ENCODE measurements around the gene MED15.
"Not testable (repeated sequence)": the region's sequence is repeated elsewhere in the genome, so short reads cannot be mapped to it uniquely, and the experiment has no call there.

MED15 gene

GRCh38 chr22:20587206-20587958, 80.0 kb downstream of the MED15 start:
- no peak for DNase-seq

- DNase-seq, result no peak
Measured at GRCh38 chr22:20588092-20588842, 80.9 kb downstream of the MED15 start.

GRCh38 chr22:20588843-20589581, 81.6 kb downstream of the MED15 start:
- no peak for DNase-seq

GRCh38 chr22:20589614-20590476, 82.4 kb downstream of the MED15 start:
- DNase-seq, result no peak

GRCh38 chr22:20590477-20591294, 83.3 kb downstream of the MED15 start:
- DNase-seq, result no peak

- DNase-seq, result no peak
Measured at GRCh38 chr22:20591295-20591645, 83.9 kb downstream of the MED15 start.

- no peak for DNase-seq
Measured at GRCh38 chr22:20591660-20592310, 84.4 kb downstream of the MED15 start.

GRCh38 chr22:20594038-20594437, 86.6 kb downstream of the MED15 start:
- DNase-seq, result not testable (repeated sequence)

- DNase-seq, result not testable (repeated sequence)
Measured at GRCh38 chr22:20594486-20594885, 87.1 kb downstream of the MED15 start.

GRCh38 chr22:20595461-20595860, 88.1 kb downstream of the MED15 start:
- DNase-seq, result no peak

GRCh38 chr22:20599117-20599516, 91.7 kb downstream of the MED15 start:
- no peak for DNase-seq

- DNase-seq, result no peak
Measured at GRCh38 chr22:20600137-20600673, 92.8 kb downstream of the MED15 start.

- DNase-seq, result no peak
Measured at GRCh38 chr22:20601308-20601707, 93.9 kb downstream of the MED15 start.

GRCh38 chr22:20602609-20603164, 95.3 kb downstream of the MED15 start:
- DNase-seq, result no peak

GRCh38 chr22:20604092-20604747, 96.8 kb downstream of the MED15 start:
- no peak for DNase-seq

GRCh38 chr22:20604776-20605221, 97.4 kb downstream of the MED15 start:
- DNase-seq, result no peak

GRCh38 chr22:20605328-20605727, 97.9 kb downstream of the MED15 start:
- DNase-seq, result no peak

- DNase-seq, result no peak
Measured at GRCh38 chr22:20606041-20606783, 98.8 kb downstream of the MED15 start.

- no peak for DNase-seq
Measured at GRCh38 chr22:20606784-20607128, 99.3 kb downstream of the MED15 start.

All from GF-D8 (cell line).